Measurements from ENCODE around the gene TBPL1. TPM values are rescaled to one million over a fixed set of nuclear protein-coding genes. Genes with fewer than 3 reads are reported as not detected.

TBPL1 gene
- total and polyA plus RNA-seq, 2 of the 13 experiments (the other 11 are each of a cell fraction or from before 2014, with no cell fraction given) = 25.3 to 39.3 TPM

DNA sequence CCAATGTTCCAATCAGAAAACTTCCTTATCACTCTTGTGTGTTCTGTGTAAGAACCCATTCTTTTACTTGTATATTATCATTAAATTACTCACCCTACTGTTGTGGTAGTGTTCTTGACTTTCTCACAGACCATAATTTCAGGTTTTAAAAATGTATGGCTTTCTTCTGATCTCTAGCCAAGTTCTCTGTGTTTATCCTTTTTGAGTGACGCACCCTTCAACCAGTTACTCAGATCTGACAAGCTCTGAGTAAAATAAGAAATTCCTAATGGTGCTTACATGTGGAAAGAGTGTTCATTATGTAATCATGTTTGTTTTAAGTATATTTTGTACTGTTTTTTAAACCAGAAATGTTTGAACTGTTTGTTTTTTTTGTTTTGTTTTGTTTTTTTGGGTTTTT, 11.0 kb downstream of the TBPL1 start:
- WGBS (ENCODE audit: low lambda C conversion rate) = 100% methylated on average over 1 of the region's 1 CpG

DNA sequence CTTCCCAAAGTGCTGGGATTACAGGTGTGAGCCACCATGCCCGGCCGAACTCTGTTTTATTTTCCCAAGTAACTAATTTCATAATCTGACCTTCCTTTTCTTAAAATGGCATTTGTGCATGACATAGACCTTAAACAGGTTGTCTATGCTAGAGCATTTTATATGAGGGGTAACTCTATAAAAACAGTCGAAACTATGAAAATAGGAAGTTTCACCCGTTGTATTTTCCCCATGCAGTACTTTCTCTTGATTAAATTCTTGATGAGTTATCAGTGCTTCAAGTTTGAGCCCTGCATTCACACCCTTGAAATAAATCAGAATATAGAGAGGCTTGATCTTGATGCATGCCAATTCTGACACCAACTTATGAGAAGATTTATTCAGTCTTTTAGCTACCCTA, 11.7 kb downstream of the TBPL1 start:
- Histone ChIP-seq H3K79me2 (ENCODE audit: insufficient read depth, low read length) (peaks cover 23% of the 10 kb centered on the region), H3K9ac (ENCODE audit: insufficient read depth, low read depth, low read length) (no peak overlapping the region), H2AFZ (ENCODE audit: low read length) (no peak overlapping the region), H3K4me1 (ENCODE audit: insufficient read depth, low read length) (no peaks in the 10 kb centered on the region), H3K4me3 (replicated peaks in 1 of 3; ENCODE audit: insufficient read depth in 1 of 3, low read depth in 2 of 3, low read length in 3 of 3) (no peak overlapping the region), H3K27me3 (ENCODE audit: control insufficient read depth in 1 of 2, insufficient read depth in 2 of 2, low read length in 2 of 2) (no peaks in the 10 kb centered on the region), H3K4me2 (ENCODE audit: low read depth, low read length) (no peak overlapping the region), H3K9me3 (ENCODE audit: low read length) (no peaks in the 10 kb centered on the region), H3K27ac (ENCODE audit: extremely low read length, insufficient read depth, low read length) (no peak overlapping the region), H3K36me3 (replicated peaks in 1 of 2; ENCODE audit: control insufficient read depth in 1 of 2, insufficient read depth in 2 of 2, low read length in 2 of 2) (no peaks in the 10 kb centered on the region), H4K20me1 (ENCODE audit: insufficient read depth, low read length) (no peaks in the 10 kb centered on the region)
- ChIA-PET CTCF (ENCODE audit: low intra/inter-chr PET ratio, low total read pairs) (no interaction called here), POLR2A (no interaction called here)
- intact Hi-C loops (cut with micrococcal nuclease; ENCODE audit: unreplicated experiment) = no loop called here
- DNase-seq (ENCODE audit: low spot score) = no peak
- in situ Hi-C loops (cut with HindIII; ENCODE audit: extremely low pct_ligation_motif_present, low pct_unique_long_range_greater_than_20kb) = no loop called here
- FAIRE-seq = no peak
- WGBS (ENCODE audit: low lambda C conversion rate) = 97% methylated on average over 4 of the region's 4 CpGs
- ATAC-seq = no peak
- no TSS peak for BruUV-seq (replicated peaks)
- TF ChIP-seq, protein P1, sequence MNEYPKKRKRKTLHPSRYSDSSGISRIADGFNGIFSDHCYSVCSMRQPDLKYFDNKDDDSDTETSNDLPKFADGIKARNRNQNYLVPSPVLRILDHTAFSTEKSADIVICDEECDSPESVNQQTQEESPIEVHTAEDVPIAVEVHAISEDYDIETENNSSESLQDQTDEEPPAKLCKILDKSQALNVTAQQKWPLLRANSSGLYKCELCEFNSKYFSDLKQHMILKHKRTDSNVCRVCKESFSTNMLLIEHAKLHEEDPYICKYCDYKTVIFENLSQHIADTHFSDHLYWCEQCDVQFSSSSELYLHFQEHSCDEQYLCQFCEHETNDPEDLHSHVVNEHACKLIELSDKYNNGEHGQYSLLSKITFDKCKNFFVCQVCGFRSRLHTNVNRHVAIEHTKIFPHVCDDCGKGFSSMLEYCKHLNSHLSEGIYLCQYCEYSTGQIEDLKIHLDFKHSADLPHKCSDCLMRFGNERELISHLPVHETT (CRISPR knock-in tag; conservative IDR thresholded peaks at IDR 0.05) = no peak
- TF ChIP-seq, protein P2, sequence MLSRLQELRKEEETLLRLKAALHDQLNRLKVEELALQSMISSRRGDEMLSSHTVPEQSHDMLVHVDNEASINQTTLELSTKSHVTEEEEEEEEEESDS (CRISPR knock-in tag; IDR thresholded peaks at IDR 0.05; ENCODE audit: borderline replicate concordance) = no peak
- no peak for TF ChIP-seq KDM6A (CRISPR knock-in tag; IDR thresholded peaks at IDR 0.05; ENCODE audit: low read depth)
- TF ChIP-seq YY1 (IDR thresholded peaks at IDR 0.05; ENCODE audit: insufficient read depth, insufficient replicate concordance, low read depth, low read length) = no peak
- TF ChIP-seq, protein P3, sequence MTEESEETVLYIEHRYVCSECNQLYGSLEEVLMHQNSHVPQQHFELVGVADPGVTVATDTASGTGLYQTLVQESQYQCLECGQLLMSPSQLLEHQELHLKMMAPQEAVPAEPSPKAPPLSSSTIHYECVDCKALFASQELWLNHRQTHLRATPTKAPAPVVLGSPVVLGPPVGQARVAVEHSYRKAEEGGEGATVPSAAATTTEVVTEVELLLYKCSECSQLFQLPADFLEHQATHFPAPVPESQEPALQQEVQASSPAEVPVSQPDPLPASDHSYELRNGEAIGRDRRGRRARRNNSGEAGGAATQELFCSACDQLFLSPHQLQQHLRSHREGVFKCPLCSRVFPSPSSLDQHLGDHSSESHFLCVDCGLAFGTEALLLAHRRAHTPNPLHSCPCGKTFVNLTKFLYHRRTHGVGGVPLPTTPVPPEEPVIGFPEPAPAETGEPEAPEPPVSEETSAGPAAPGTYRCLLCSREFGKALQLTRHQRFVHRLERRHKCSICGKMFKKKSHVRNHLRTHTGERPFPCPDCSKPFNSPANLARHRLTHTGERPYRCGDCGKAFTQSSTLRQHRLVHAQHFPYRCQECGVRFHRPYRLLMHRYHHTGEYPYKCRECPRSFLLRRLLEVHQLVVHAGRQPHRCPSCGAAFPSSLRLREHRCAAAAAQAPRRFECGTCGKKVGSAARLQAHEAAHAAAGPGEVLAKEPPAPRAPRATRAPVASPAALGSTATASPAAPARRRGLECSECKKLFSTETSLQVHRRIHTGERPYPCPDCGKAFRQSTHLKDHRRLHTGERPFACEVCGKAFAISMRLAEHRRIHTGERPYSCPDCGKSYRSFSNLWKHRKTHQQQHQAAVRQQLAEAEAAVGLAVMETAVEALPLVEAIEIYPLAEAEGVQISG (CRISPR knock-in tag; IDR thresholded peaks at IDR 0.05) = no peak
- no peak for TF ChIP-seq DPF2 (CRISPR knock-in tag; IDR thresholded peaks at IDR 0.05; ENCODE audit: borderline replicate concordance, low read depth)
- no peak for TF ChIP-seq ZNF331 (CRISPR knock-in tag; IDR thresholded peaks at IDR 0.05)
- no peak for TF ChIP-seq ARNTL (CRISPR knock-in tag; IDR thresholded peaks at IDR 0.05)
- TF ChIP-seq, protein P4, sequence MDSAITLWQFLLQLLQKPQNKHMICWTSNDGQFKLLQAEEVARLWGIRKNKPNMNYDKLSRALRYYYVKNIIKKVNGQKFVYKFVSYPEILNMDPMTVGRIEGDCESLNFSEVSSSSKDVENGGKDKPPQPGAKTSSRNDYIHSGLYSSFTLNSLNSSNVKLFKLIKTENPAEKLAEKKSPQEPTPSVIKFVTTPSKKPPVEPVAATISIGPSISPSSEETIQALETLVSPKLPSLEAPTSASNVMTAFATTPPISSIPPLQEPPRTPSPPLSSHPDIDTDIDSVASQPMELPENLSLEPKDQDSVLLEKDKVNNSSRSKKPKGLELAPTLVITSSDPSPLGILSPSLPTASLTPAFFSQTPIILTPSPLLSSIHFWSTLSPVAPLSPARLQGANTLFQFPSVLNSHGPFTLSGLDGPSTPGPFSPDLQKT (CRISPR knock-in tag; IDR thresholded peaks at IDR 0.05; ENCODE audit: borderline replicate concordance) = no peak
- TF ChIP-seq NR2F2 (IDR thresholded peaks at IDR 0.05; ENCODE audit: borderline replicate concordance, low read depth) = no peak
- no peak for TF ChIP-seq ZNF329 (CRISPR knock-in tag; IDR thresholded peaks at IDR 0.05; ENCODE audit: low read depth)
- no peak for TF ChIP-seq CAMTA2 (CRISPR knock-in tag; IDR thresholded peaks at IDR 0.05; ENCODE audit: borderline replicate concordance)
- no peak for TF ChIP-seq RFXAP (CRISPR knock-in tag; IDR thresholded peaks at IDR 0.05; ENCODE audit: borderline replicate concordance)

More for the DNA sequence above, 11.0 kb downstream of the TBPL1 start:
- intact Hi-C loops (cut with micrococcal nuclease; ENCODE audit: unreplicated experiment) = no loop called here
- no peaks in the 10 kb centered on the region for H3K27me3 ChIP-seq (ENCODE audit: control insufficient read depth in 1 of 2, insufficient read depth in 2 of 2, low read length in 2 of 2)
- H3K9me3 ChIP-seq (ENCODE audit: low read length) = no peaks in the 10 kb centered on the region
- no peak overlapping the region for H3K27ac ChIP-seq (ENCODE audit: extremely low read length, insufficient read depth, low read length)
- H3K79me2 ChIP-seq (ENCODE audit: insufficient read depth, low read length) = peaks cover 26% of the 10 kb centered on the region
- H4K20me1 ChIP-seq (ENCODE audit: insufficient read depth, low read length) = no peaks in the 10 kb centered on the region
- in situ Hi-C loops (cut with HindIII; ENCODE audit: extremely low pct_ligation_motif_present, low pct_unique_long_range_greater_than_20kb) = no loop called here
- no peak overlapping the region for H3K4me3 ChIP-seq (replicated peaks in 1 of 3; ENCODE audit: insufficient read depth in 1 of 3, low read depth in 2 of 3, low read length in 3 of 3)
- DNase-seq (ENCODE audit: low spot score) (no peak), ATAC-seq (no peak), FAIRE-seq (no peak)
- H3K4me2 ChIP-seq (ENCODE audit: low read depth, low read length) = no peak overlapping the region
- no peaks in the 10 kb centered on the region for H3K4me1 ChIP-seq (ENCODE audit: insufficient read depth, low read length)
- H3K9ac ChIP-seq (ENCODE audit: insufficient read depth, low read depth, low read length) = no peak overlapping the region
- no peak overlapping the region for H2AFZ ChIP-seq (ENCODE audit: low read length)
- H3K36me3 ChIP-seq (replicated peaks in 1 of 2; ENCODE audit: control insufficient read depth in 1 of 2, insufficient read depth in 2 of 2, low read length in 2 of 2) = no peaks in the 10 kb centered on the region
- CTCF ChIA-PET (ENCODE audit: low intra/inter-chr PET ratio, low total read pairs) = no interaction called here
- BruUV-seq (replicated peaks) = no TSS peak
- TF ChIP-seq PLRG1 (conservative IDR thresholded peaks at IDR 0.05) (no peak), LCORL (IDR thresholded peaks at IDR 0.05) (0 out of 2 replicates have a peak, but pooled peaks have one; percentile 22), LCORL (CRISPR knock-in tag; IDR thresholded peaks at IDR 0.05) (no peak)
- POLR2A ChIA-PET = no interaction called here
